Measurements from ENCODE around the gene CENPF. TPM values are rescaled to one million over a fixed set of nuclear protein-coding genes. Genes with fewer than 3 reads are reported as not detected.
"Not testable (repeated sequence)": the region's sequence is repeated elsewhere in the genome, so short reads cannot be mapped to it uniquely, and the experiment has no call there.

The CENPF gene
- total RNA-seq, 4 donors from 2014 or later = 5.0 to 7.8 (median 5.9) TPM

DNA sequence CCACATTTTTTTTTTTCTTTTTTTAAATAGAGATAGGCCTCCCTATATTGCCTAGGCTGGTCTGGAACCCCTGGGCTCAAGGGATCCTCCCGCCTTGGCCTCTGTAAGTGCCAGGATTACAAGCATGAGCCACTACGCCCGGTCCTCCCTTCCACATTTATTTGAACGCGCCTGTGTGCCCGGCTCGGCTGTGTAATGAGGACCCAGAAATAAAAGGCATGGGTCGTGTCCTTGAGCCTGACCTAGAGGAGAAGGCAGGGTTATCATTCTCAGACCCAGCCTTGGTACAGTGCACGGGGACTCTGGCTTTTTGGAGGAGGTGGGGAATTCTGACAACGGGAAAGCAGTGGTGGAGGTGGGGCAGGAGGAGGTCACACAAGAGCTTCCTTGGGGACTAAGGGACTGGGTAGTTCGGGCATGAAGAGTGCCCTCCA lies 841 bp downstream of the CENPF start:
- H3K4me3 ChIP-seq = peak overlapping the region; percentile 82
- H3K27ac ChIP-seq = no peak overlapping the region
- H3K36me3 ChIP-seq = no peaks in the 10 kb centered on the region
- TF ChIP-seq, protein P1, sequence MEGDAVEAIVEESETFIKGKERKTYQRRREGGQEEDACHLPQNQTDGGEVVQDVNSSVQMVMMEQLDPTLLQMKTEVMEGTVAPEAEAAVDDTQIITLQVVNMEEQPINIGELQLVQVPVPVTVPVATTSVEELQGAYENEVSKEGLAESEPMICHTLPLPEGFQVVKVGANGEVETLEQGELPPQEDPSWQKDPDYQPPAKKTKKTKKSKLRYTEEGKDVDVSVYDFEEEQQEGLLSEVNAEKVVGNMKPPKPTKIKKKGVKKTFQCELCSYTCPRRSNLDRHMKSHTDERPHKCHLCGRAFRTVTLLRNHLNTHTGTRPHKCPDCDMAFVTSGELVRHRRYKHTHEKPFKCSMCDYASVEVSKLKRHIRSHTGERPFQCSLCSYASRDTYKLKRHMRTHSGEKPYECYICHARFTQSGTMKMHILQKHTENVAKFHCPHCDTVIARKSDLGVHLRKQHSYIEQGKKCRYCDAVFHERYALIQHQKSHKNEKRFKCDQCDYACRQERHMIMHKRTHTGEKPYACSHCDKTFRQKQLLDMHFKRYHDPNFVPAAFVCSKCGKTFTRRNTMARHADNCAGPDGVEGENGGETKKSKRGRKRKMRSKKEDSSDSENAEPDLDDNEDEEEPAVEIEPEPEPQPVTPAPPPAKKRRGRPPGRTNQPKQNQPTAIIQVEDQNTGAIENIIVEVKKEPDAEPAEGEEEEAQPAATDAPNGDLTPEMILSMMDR (IDR thresholded peaks at IDR 0.05) = no peak
- TF ChIP-seq POLR2AphosphoS5 (IDR thresholded peaks at IDR 0.05) = no peak
- no peak for TF ChIP-seq EP300 (IDR thresholded peaks at IDR 0.05)
- TF ChIP-seq POLR2A (IDR thresholded peaks at IDR 0.05) = no peak
- peaks cover 8% of the 10 kb centered on the region for H3K4me1 ChIP-seq
- 2% methylated on average over 11 of the region's 11 CpGs for WGBS
- H3K9me3 ChIP-seq = no peaks in the 10 kb centered on the region
- DNase-seq (ENCODE audit: low spot score in 2 of 2) = no peak
- H3K27me3 ChIP-seq = no peaks in the 10 kb centered on the region

DNA sequence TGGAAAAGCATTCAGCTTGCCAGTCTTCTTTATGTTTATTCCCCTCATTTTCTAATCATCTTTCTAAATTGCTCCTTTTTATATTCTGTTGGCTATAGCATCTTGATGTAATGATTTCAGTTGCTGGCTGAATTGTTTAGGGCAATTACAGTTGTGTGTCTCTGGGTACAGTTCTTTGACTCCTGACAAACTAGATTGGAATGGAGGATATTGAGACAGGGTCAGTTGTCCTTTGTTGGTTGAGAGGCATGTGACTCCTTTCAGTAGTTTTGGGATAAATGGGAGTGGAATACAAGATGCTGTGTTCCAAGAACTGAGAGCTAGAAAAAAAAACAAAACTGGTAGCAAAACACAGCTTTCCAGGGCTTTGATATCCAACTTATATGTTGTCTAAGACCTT lies 1.5 kb downstream of the CENPF start:
- no peaks in the 10 kb centered on the region for H3K36me3 ChIP-seq
- no peaks in the 10 kb centered on the region for H3K27me3 ChIP-seq
- no peaks in the 10 kb centered on the region for H3K9me3 ChIP-seq
- peaks cover 8% of the 10 kb centered on the region for H3K4me1 ChIP-seq
- TF ChIP-seq EP300 (IDR thresholded peaks at IDR 0.05) (no peak), POLR2A (IDR thresholded peaks at IDR 0.05) (no peak), POLR2AphosphoS5 (IDR thresholded peaks at IDR 0.05) (no peak)
- TF ChIP-seq, protein P1 (IDR thresholded peaks at IDR 0.05) = no peak
- no peak overlapping the region for H3K4me3 ChIP-seq
- DNase-seq (ENCODE audit: low spot score in 2 of 2) = no peak
- H3K27ac ChIP-seq = no peak overlapping the region

DNA sequence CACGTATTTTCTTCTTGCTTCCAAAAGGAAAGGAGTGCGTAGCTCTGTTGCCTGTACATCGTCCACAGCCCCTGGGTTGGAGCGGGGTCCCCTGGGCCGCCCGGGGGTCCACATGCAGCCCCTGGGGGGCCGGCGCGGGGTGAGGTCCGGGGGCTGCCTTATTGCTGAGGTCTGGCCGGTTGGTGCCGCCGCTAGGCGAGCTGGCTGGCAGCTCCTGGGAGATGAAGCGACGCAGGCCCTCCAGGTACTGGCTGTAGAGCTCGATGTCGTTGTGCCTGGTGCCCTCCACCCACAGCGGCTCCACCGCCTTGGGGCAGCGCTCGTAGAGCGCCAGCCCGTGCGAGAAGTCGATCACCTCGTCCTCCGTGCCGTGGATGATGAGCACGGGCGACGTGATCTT lies 2.5 kb downstream of the CENPF start:
- not testable (repeated sequence) for H3K27ac ChIP-seq; H3K9me3 ChIP-seq; H3K27me3 ChIP-seq; H3K4me1 ChIP-seq; H3K36me3 ChIP-seq; H3K4me3 ChIP-seq; DNase-seq (ENCODE audit: low spot score in 2 of 2)
- WGBS = 97% methylated on average over 28 of the region's 32 CpGs

DNA sequence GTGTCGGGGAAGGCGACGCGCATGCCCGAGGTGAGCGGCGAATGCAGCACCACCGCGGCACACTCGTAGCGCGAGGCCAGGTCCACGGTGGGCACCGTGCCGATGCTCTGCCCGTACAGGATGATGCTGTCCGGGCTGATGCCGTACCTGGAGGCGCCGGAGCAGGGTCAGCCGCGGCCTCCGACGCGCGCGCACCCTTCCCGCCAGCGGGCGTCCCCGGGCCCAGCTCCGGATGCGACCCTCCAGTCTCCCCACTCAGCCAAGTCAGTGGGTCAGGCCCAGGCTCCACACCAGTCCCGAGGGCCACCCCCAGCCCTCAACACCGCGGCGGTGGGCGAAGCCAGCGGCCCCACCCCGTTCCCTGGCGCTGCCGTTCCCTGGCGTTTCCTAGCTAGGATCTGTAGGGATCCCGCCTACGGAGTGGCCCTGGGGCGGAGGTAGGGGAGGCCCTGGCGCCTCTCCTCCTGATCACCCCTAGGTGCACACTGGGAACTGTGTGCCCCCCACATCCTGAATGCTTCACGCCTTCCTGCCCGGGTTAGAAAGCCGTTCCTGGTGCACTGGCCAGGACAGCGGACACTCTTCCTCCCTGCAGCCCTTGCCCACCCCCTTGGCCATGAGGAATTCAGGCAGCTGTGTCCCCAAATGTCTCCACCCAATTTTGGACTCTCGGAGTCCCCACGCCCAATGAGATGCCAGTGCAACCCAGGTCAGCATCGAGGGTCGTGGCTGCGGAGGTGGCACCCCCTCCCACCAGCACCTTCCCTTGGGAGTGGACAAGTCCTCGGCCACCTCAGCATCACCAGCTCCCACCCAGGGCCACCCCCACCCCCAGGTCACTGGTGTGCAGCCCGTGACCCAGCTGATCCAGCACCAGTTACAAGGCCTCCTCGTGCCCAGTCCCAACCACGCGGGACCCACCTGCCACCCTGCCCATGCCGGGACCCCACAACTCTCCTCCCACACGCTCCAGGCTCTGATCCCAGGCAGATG lies 3.2 kb downstream of the CENPF start:
- not testable (repeated sequence) for H3K36me3 ChIP-seq; H3K9me3 ChIP-seq; H3K27ac ChIP-seq; H3K4me1 ChIP-seq; H3K4me3 ChIP-seq; DNase-seq (ENCODE audit: low spot score in 2 of 2); H3K27me3 ChIP-seq
- 97% methylated on average over 26 of the region's 63 CpGs for WGBS

DNA sequence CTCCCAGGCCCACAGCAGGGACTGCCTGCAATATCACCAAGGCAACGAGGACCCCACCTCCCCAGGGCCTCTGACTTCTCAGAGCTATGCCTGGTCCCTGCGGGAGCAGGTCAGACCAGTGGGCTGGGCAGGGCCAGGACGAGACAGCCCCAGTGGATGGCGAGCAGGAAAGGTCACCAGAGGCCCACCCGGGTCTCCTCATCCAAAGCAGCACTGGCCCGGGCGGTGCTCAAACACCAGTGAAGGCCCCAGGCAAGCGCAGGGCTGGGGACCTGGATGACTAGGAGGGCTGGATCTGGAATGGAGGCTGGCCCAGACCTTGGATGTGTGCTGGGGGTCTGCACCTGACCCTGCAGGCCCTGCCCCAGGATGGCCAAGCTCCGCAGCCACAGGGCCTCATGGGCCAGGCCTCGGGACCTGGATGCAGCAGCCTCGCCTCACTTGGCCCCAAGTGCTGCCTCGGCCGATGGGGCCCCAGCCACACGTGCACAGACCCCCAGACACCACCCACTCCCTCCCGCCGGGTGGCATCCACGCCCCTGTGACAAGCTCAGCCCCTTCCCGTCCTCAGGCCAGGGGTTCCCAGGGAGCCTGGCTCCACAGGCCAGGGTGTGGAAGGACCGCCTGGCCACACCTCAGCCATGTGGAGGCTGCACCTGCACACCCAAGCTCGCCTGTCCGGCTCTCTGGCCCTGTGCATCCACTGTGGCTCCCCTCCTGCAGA lies 4.7 kb downstream of the CENPF start:
- H3K36me3 ChIP-seq; H3K4me1 ChIP-seq; H3K27me3 ChIP-seq; H3K27ac ChIP-seq; H3K4me3 ChIP-seq; DNase-seq (ENCODE audit: low spot score in 2 of 2); H3K9me3 ChIP-seq: not testable (repeated sequence)
- 100% methylated on average over 3 of the region's 21 CpGs for WGBS

DNA sequence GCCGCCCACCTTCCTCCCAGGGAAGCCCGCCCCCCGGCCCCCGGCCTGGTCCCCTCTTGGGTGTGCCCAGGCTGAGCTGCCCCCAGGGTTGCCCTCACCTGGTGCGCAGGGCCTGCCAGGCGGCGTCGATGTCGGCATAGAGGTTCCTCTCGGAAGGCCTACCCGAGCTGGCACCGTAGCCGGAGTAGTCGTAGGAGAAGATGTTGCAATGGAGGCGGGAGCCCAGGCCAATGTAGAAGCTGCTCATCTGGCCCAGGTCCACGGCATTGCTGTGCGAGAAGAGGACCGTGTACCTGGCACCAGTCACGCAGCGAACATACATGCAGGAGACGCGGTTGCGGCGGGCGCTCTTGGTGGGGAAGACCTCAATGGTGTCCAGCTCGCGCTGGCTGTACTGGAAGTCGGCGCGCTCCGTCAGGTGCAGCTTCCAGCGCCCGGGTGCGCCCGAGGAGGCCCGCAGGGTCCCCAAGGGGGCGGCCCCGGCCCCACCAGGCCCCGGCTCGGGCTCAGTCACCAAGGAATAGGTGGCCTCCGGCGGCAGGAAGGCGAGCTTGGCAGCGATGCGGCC lies 5.3 kb downstream of the CENPF start:
- not testable (repeated sequence) for H3K27ac ChIP-seq; H3K4me1 ChIP-seq; H3K4me3 ChIP-seq; H3K9me3 ChIP-seq; H3K27me3 ChIP-seq; H3K36me3 ChIP-seq; DNase-seq (ENCODE audit: low spot score in 2 of 2)
- WGBS = 92% methylated on average over 15 of the region's 45 CpGs

DNA sequence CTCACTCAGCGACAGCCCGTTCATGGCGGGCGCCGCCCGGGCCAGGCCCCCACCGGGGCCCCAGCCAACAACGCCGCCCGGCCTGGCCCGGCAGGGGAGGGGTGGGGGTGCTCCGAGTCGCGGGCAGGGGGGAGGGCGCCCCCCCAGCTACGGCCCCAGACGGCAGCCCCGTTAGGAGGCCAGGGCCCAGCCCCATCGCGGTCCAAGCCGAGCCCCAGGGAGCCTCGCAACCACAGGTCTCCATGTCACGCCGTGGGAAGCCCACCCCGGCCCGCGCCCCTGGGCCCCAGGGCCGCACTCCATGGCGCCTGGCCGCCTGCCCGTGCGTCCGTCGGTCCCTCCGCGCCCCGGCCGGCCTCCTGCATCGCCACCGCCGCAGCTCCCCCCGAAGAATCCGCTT lies 5.8 kb downstream of the CENPF start:
- WGBS = 98% methylated on average over 18 of the region's 43 CpGs
- DNase-seq (ENCODE audit: low spot score in 2 of 2); H3K4me1 ChIP-seq; H3K36me3 ChIP-seq; H3K9me3 ChIP-seq; H3K27me3 ChIP-seq; H3K27ac ChIP-seq; H3K4me3 ChIP-seq: not testable (repeated sequence)

Data from suprapubic skin (tissue), 4 donors.